Measurements from ENCODE around the gene AHSA1. TPM values are rescaled to one million over a fixed set of nuclear protein-coding genes. Genes with fewer than 3 reads are reported as not detected.

The AHSA1 gene
- polyA plus RNA-seq, 1 experiment, result 90.1 TPM

GRCh38 chr14:77423423-77423822, 34.5 kb upstream of the AHSA1 start, which contains the start of gene NOXRED1:
Gene NOXRED1, minus strand, starts transcription at chr14:77423523. Its CDS starts 634 bp downstream, at chr14:77422889.
- Histone ChIP-seq H3K4me3 (ENCODE audit: low read depth, low read length) (no peak within 1 kb of the TSS), H3K27me3 (ENCODE audit: control insufficient read depth, insufficient read depth, low read length) (no peaks in the 10 kb centered on the region), H3K36me3 (ENCODE audit: control insufficient read depth, insufficient read depth, low read length) (peaks cover 14% of the 10 kb centered on the region)
- ChIA-PET POLR2A (no interaction called here), CTCF (no interaction called here)
- no peak for TF ChIP-seq CTCF (IDR thresholded peaks at IDR 0.05; ENCODE audit: insufficient read depth, low read depth, low read length)
- DNase-seq (ENCODE audit: low read depth), result no peak

- Histone ChIP-seq H3K27me3 (ENCODE audit: control insufficient read depth, insufficient read depth, low read length) (no peaks in the 10 kb centered on the region), H3K36me3 (ENCODE audit: control insufficient read depth, insufficient read depth, low read length) (peaks cover 21% of the 10 kb centered on the region), H3K4me3 (ENCODE audit: low read depth, low read length) (no peak overlapping the region)
- ChIA-PET POLR2A (no interaction called here), CTCF (no interaction called here)
- no peak for TF ChIP-seq CTCF (IDR thresholded peaks at IDR 0.05; ENCODE audit: insufficient read depth, low read depth, low read length)
- DNase-seq (ENCODE audit: low read depth), result no peak
Measured at GRCh38 chr14:77424862-77425261, 33.0 kb upstream of the AHSA1 start.

GRCh38 chr14:77426396-77426795, 31.5 kb upstream of the AHSA1 start:
- ChIA-PET POLR2A (no interaction called here), CTCF (interaction anchor here (1.3 to 1.5 kb wide), 2 partner anchors 12 to 62 kb away, joined by 3 to 5 read pairs; no protein-coding TSS in a partner anchor)
- Histone ChIP-seq H3K27me3 (ENCODE audit: control insufficient read depth, insufficient read depth, low read length) (no peaks in the 10 kb centered on the region), H3K36me3 (ENCODE audit: control insufficient read depth, insufficient read depth, low read length) (peaks cover 21% of the 10 kb centered on the region), H3K4me3 (ENCODE audit: low read depth, low read length) (no peak overlapping the region)
- TF ChIP-seq CTCF (IDR thresholded peaks at IDR 0.05; ENCODE audit: insufficient read depth, low read depth, low read length), result no peak
- no peak for DNase-seq (ENCODE audit: low read depth)

- H3K27me3 ChIP-seq (ENCODE audit: control insufficient read depth, insufficient read depth, low read length), result no peaks in the 10 kb centered on the region
- peaks cover 7% of the 10 kb centered on the region for H3K36me3 ChIP-seq (ENCODE audit: control insufficient read depth, insufficient read depth, low read length)
- ChIA-PET POLR2A (no interaction called here), CTCF (interaction anchor here (1.0 kb wide), 1 partner anchor 24 kb away, joined by 3 read pairs; no protein-coding TSS in a partner anchor)
- DNase-seq (ENCODE audit: low read depth), result no peak
- H3K4me3 ChIP-seq (ENCODE audit: low read depth, low read length), result no peak overlapping the region
- TF ChIP-seq CTCF (IDR thresholded peaks at IDR 0.05; ENCODE audit: insufficient read depth, low read depth, low read length), result no peak
Measured at GRCh38 chr14:77436042-77436441, 21.9 kb upstream of the AHSA1 start.

- Histone ChIP-seq H3K27me3 (ENCODE audit: control insufficient read depth, insufficient read depth, low read length) (no peaks in the 10 kb centered on the region), H3K36me3 (ENCODE audit: control insufficient read depth, insufficient read depth, low read length) (peaks cover 21% of the 10 kb centered on the region), H3K4me3 (ENCODE audit: low read depth, low read length) (no peak overlapping the region)
- DNase-seq (ENCODE audit: low read depth), result no peak
- POLR2A ChIA-PET, result no interaction called here
- CTCF ChIA-PET, result interaction anchor here (0.9 to 1.3 kb wide), 4 partner anchors 12 to 241 kb away, joined by 3 to 5 read pairs (median 4); no protein-coding TSS in a partner anchor
- no peak for TF ChIP-seq CTCF (IDR thresholded peaks at IDR 0.05; ENCODE audit: insufficient read depth, low read depth, low read length)
Measured at GRCh38 chr14:77438596-77438995, 19.3 kb upstream of the AHSA1 start.
